OCI-LY3 (cell line): ENCODE measurements around the gene SRSF2.
"Not testable (repeated sequence)": the region's sequence is repeated elsewhere in the genome, so short reads cannot be mapped to it uniquely, and the experiment has no call there.

Experiments
- CTCF ChIP-seq: fragments of 200-600, 300-600 bp; sonication (generic); IDR thresholded peaks from 2 replicates; pipeline ENCODE4 v1.5.1; 2014; ENCODE audit warnings: antibody characterized with exemption, low read length, low read depth
- EZH2phosphoT487 ChIP-seq: fragments of 200-600 bp; shearing (Covaris generic); IDR thresholded peaks from 2 replicates; pipeline ENCODE4 v1.6.1; 2018; ENCODE audit warnings: antibody characterized with exemption, mixed run types, low read depth

- TF ChIP-seq CTCF, EZH2phosphoT487: not testable (repeated sequence)
These were observed 14.2 kb downstream of the SRSF2 start for GRCh38 chr17:76722977-76723376.
